ENCODE measurements around the gene CORIN.

- TF ChIP-seq ZFP3 (CRISPR knock-in tag; IDR thresholded peaks at IDR 0.05) (no peak), PATZ1 (CRISPR knock-in tag; IDR thresholded peaks at IDR 0.05; ENCODE audit: borderline replicate concordance) (no peak), BACH2 (CRISPR knock-in tag; IDR thresholded peaks at IDR 0.05; ENCODE audit: borderline replicate concordance) (no peak), SNAI2 (CRISPR knock-in tag; IDR thresholded peaks at IDR 0.05) (no peak), GLIS3 (CRISPR knock-in tag; IDR thresholded peaks at IDR 0.05) (no peak), ZNF70 (CRISPR knock-in tag; IDR thresholded peaks at IDR 0.05) (no peak), CREB5 (CRISPR knock-in tag; IDR thresholded peaks at IDR 0.05; ENCODE audit: low read depth) (no peak), OSR1 (CRISPR knock-in tag; IDR thresholded peaks at IDR 0.05) (no peak), RARB (CRISPR knock-in tag; IDR thresholded peaks at IDR 0.05) (no peak), ARNTL (CRISPR knock-in tag; IDR thresholded peaks at IDR 0.05; ENCODE audit: borderline replicate concordance, low read depth) (no peak)
- TF ChIP-seq, protein P1, sequence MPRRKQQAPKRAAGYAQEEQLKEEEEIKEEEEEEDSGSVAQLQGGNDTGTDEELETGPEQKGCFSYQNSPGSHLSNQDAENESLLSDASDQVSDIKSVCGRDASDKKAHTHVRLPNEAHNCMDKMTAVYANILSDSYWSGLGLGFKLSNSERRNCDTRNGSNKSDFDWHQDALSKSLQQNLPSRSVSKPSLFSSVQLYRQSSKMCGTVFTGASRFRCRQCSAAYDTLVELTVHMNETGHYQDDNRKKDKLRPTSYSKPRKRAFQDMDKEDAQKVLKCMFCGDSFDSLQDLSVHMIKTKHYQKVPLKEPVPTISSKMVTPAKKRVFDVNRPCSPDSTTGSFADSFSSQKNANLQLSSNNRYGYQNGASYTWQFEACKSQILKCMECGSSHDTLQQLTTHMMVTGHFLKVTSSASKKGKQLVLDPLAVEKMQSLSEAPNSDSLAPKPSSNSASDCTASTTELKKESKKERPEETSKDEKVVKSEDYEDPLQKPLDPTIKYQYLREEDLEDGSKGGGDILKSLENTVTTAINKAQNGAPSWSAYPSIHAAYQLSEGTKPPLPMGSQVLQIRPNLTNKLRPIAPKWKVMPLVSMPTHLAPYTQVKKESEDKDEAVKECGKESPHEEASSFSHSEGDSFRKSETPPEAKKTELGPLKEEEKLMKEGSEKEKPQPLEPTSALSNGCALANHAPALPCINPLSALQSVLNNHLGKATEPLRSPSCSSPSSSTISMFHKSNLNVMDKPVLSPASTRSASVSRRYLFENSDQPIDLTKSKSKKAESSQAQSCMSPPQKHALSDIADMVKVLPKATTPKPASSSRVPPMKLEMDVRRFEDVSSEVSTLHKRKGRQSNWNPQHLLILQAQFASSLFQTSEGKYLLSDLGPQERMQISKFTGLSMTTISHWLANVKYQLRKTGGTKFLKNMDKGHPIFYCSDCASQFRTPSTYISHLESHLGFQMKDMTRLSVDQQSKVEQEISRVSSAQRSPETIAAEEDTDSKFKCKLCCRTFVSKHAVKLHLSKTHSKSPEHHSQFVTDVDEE (CRISPR knock-in tag; IDR thresholded peaks at IDR 0.05) = no peak
- TF ChIP-seq, protein P2, sequence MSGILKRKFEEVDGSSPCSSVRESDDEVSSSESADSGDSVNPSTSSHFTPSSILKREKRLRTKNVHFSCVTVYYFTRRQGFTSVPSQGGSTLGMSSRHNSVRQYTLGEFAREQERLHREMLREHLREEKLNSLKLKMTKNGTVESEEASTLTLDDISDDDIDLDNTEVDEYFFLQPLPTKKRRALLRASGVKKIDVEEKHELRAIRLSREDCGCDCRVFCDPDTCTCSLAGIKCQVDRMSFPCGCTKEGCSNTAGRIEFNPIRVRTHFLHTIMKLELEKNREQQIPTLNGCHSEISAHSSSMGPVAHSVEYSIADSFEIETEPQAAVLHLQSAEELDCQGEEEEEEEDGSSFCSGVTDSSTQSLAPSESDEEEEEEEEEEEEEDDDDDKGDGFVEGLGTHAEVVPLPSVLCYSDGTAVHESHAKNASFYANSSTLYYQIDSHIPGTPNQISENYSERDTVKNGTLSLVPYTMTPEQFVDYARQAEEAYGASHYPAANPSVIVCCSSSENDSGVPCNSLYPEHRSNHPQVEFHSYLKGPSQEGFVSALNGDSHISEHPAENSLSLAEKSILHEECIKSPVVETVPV (CRISPR knock-in tag; IDR thresholded peaks at IDR 0.05) = no peak
Observed at GRCh38 chr4:47639531-47639930, 198.3 kb downstream of the CORIN start.

Measured in SK-N-SH treated with all-trans-retinoic acid at 6 μM for 48 hours (cell line).